ENCODE results near the gene TMEM120A.

Gene TMEM120A

GRCh38 chr7:75945297-75946168 is 48.9 kb downstream of the TMEM120A start:
- no peaks in the 10 kb centered on the region for H3K36me3 ChIP-seq (ENCODE audit: control insufficient read depth, insufficient read depth, low read length)
- no peaks in the 10 kb centered on the region for H3K27me3 ChIP-seq (ENCODE audit: control insufficient read depth, insufficient read depth, low read length, poor library complexity, severe bottlenecking)
- no peak overlapping the region for H3K27ac ChIP-seq (ENCODE audit: insufficient read depth, low read depth, low read length, poor library complexity, severe bottlenecking)
- H3K4me3 ChIP-seq (ENCODE audit: insufficient read depth, low read depth, low read length) = no peak overlapping the region
- no peaks in the 10 kb centered on the region for H3K4me1 ChIP-seq (ENCODE audit: control insufficient read depth, insufficient read depth, low read length)
- 92 to 97% methylated on average over 8 of the region's 8 CpGs for WGBS, 2 experiments
- no peaks in the 10 kb centered on the region for H3K9me3 ChIP-seq (ENCODE audit: control insufficient read depth, low read length)

DNA sequence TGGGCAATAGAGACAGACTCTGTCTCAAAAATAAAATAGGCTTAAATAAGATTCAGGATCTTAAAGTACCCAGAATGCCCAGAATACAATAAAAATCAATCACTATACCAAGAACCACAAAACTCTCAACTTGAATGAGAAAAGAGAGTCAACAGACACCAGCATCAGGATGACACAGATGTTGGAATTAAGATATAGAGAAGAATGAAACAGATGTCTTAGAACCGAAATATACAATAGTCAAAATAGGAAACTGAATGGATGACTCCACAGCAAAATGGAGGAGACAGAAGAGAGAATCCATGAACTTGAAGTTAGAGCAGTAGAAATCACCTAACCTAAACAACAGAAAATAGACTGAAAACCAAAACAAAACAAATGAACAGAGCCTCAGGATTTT is 49.9 kb downstream of the TMEM120A start:
- Histone ChIP-seq H3K27me3 (ENCODE audit: control insufficient read depth, insufficient read depth, low read length, poor library complexity, severe bottlenecking) (no peaks in the 10 kb centered on the region), H3K4me1 (ENCODE audit: control insufficient read depth, insufficient read depth, low read length) (no peaks in the 10 kb centered on the region), H3K27ac (ENCODE audit: insufficient read depth, low read depth, low read length, poor library complexity, severe bottlenecking) (no peak overlapping the region), H3K9me3 (ENCODE audit: control insufficient read depth, low read length) (no peaks in the 10 kb centered on the region), H3K36me3 (ENCODE audit: control insufficient read depth, insufficient read depth, low read length) (no peaks in the 10 kb centered on the region), H3K4me3 (ENCODE audit: insufficient read depth, low read depth, low read length) (no peak overlapping the region)
- WGBS, 2 experiments = 90 to 100% methylated on average over 1 of the region's 1 CpG

DNA sequence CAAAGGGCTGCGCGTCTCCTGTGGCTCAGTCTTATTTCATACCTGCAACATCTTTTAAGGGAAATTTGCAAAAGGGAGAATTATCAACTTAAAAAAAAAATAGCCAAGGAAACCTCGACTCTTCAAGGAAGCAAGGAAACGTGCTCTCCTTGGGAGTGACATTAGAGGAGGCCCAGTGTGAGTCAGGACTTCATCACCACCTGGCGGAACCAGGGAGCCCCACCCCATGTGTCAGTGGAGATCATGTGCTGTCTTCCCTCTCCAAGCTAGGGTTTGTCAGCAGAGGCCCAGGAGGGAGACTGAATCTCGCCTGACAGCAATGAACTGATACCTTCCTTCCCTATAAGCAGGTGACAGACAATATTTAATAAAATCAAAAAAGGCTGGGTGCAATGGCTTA is 50.5 kb downstream of the TMEM120A start:
- Histone ChIP-seq H3K27ac (ENCODE audit: insufficient read depth, low read depth, low read length, poor library complexity, severe bottlenecking) (no peak overlapping the region), H3K27me3 (ENCODE audit: control insufficient read depth, insufficient read depth, low read length, poor library complexity, severe bottlenecking) (no peaks in the 10 kb centered on the region), H3K4me3 (ENCODE audit: insufficient read depth, low read depth, low read length) (no peak overlapping the region), H3K4me1 (ENCODE audit: control insufficient read depth, insufficient read depth, low read length) (no peaks in the 10 kb centered on the region), H3K9me3 (ENCODE audit: control insufficient read depth, low read length) (no peaks in the 10 kb centered on the region), H3K36me3 (ENCODE audit: control insufficient read depth, insufficient read depth, low read length) (no peaks in the 10 kb centered on the region)
- 93 to 95% methylated on average over 6 of the region's 6 CpGs for WGBS, 2 experiments

GRCh38 chr7:75938921-75939320 is 55.5 kb downstream of the TMEM120A start:
- Histone ChIP-seq H3K36me3 (ENCODE audit: control insufficient read depth, insufficient read depth, low read length) (no peaks in the 10 kb centered on the region), H3K4me3 (ENCODE audit: insufficient read depth, low read depth, low read length) (no peak overlapping the region), H3K9me3 (ENCODE audit: control insufficient read depth, low read length) (no peaks in the 10 kb centered on the region), H3K4me1 (ENCODE audit: control insufficient read depth, insufficient read depth, low read length) (no peaks in the 10 kb centered on the region), H3K27me3 (ENCODE audit: control insufficient read depth, insufficient read depth, low read length, poor library complexity, severe bottlenecking) (no peaks in the 10 kb centered on the region), H3K27ac (ENCODE audit: insufficient read depth, low read depth, low read length, poor library complexity, severe bottlenecking) (no peak overlapping the region)
- WGBS, 2 experiments = 93 to 96% methylated on average over 6 of the region's 6 CpGs

GRCh38 chr7:75937958-75938786 is 56.2 kb downstream of the TMEM120A start:
- Histone ChIP-seq H3K4me1 (ENCODE audit: control insufficient read depth, insufficient read depth, low read length) (no peaks in the 10 kb centered on the region), H3K27ac (ENCODE audit: insufficient read depth, low read depth, low read length, poor library complexity, severe bottlenecking) (no peak overlapping the region), H3K36me3 (ENCODE audit: control insufficient read depth, insufficient read depth, low read length) (no peaks in the 10 kb centered on the region), H3K27me3 (ENCODE audit: control insufficient read depth, insufficient read depth, low read length, poor library complexity, severe bottlenecking) (no peaks in the 10 kb centered on the region), H3K9me3 (ENCODE audit: control insufficient read depth, low read length) (no peaks in the 10 kb centered on the region), H3K4me3 (ENCODE audit: insufficient read depth, low read depth, low read length) (no peak overlapping the region)
- WGBS, 2 experiments = 90 to 93% methylated on average over 15 of the region's 15 CpGs

Measured in ectodermal cell (in vitro differentiated cells).